Panc1 (cell line): ENCODE results near the gene GCHFR. TPM values are rescaled to one million over a fixed set of nuclear protein-coding genes. Genes with fewer than 3 reads are reported as not detected.

Source experiments
- ATAC-seq: fragments of 200-7000 bp; cut with Tn5 transposase; 2 replicates; pipeline ENCODE4 v1.9.1; 2020; ENCODE audit warnings: mild to moderate bottlenecking, moderate library complexity
- BruUV-seq: library from RNA; stranded (reverse); fragments of 400-500 nt; replicated peaks from 2 replicates; lab custom pipeline; 2021; lab: Mats Ljungman, UMichigan
- CTCF ChIA-PET: fragments of 300-600 bp; sonication (Branson Sonifier 250); formaldehyde crosslinking; loops from one replicate; lab custom pipeline; 2022; ENCODE audit warnings: antibody characterized with exemption; lab: Charles Lee
- POLR2A ChIA-PET: fragments of 300-600 bp; sonication (Branson Sonifier 250); formaldehyde crosslinking; loops from one replicate; lab custom pipeline; 2022; ENCODE audit warnings: antibody characterized with exemption; lab: Charles Lee
- DNase-seq: peaks from one replicate; pipeline ENCODE4 v3.0.0-alpha.2; 2010; ENCODE audit warnings: low read depth, low spot score
- H3K27ac ChIP-seq: 2 replicates; pipeline ENCODE4 v1.5.1; 2011; ENCODE audit warnings: mild to moderate bottlenecking, low read length, inconsistent platforms
- H3K27me3 ChIP-seq: fragments of 200-500 bp; sonication (Bioruptor generic); 2 replicates; pipeline ENCODE4 v1.6.0; 2014; ENCODE audit warnings: low read length, inconsistent platforms; ENCODE audit not compliant: control insufficient read depth, insufficient read depth
- H3K36me3 ChIP-seq: fragments of 200-500 bp; sonication (Bioruptor generic); 2 replicates; pipeline ENCODE4 v1.5.1; 2014; ENCODE audit warnings: inconsistent platforms, mild to moderate bottlenecking, low read length, moderate library complexity; ENCODE audit not compliant: control insufficient read depth, insufficient read depth
- H3K4me1 ChIP-seq: 2 replicates; pipeline ENCODE4 v1.5.1; 2011; ENCODE audit warnings: inconsistent platforms, mild to moderate bottlenecking, low read length, moderate library complexity; ENCODE audit not compliant: control insufficient read depth, insufficient read depth
- H3K4me3 ChIP-seq, 2 experiments: 2 replicates each; pipeline ENCODE4 v1.5.1; 2011 to 2012; ENCODE audit warnings: low read depth in 2 of 2, low read length in 2 of 2, mild to moderate bottlenecking in 2 of 2, inconsistent platforms in 1 of 2, moderate library complexity in 1 of 2
- H3K9me3 ChIP-seq: fragments of 200-500 bp; sonication (Bioruptor generic); 2 replicates; pipeline ENCODE4 v1.5.1; 2014; ENCODE audit warnings: low read depth, mild to moderate bottlenecking, inconsistent platforms, low read length, moderate library complexity; ENCODE audit not compliant: control insufficient read depth, insufficient read depth
- CTCF ChIP-seq: fragments of 450-650 bp; IDR thresholded peaks from 2 replicates; pipeline ENCODE4 v1.5.1; 2017; ENCODE audit warnings: mild to moderate bottlenecking
- POLR2AphosphoS5 ChIP-seq: IDR thresholded peaks from 2 replicates; pipeline ENCODE4 v1.6.1; 2012; ENCODE audit warnings: mild to moderate bottlenecking, low read depth, low read length, moderate library complexity
- REST ChIP-seq, 2 experiments: IDR thresholded peaks; 2 replicates each; pipeline ENCODE4 v1.6.1; 2011 to 2012; ENCODE audit warnings: low read depth in 2 of 2, control low read depth in 1 of 2, low read length in 1 of 2, mild to moderate bottlenecking in 1 of 2, moderate library complexity in 1 of 2; ENCODE audit not compliant: insufficient read depth in 1 of 2
- SIN3A ChIP-seq: IDR thresholded peaks from 2 replicates; pipeline ENCODE4 v1.6.1; 2012; ENCODE audit warnings: low read depth, mild to moderate bottlenecking, low read length, moderate library complexity, borderline replicate concordance; ENCODE audit not compliant: insufficient read depth
- TCF7L2 ChIP-seq: IDR thresholded peaks from 2 replicates; pipeline ENCODE4 v1.6.1; 2011; ENCODE audit warnings: mild to moderate bottlenecking, low read depth, low read length, inconsistent platforms
- in situ Hi-C: cut with HindIII; loops from 2 replicates; pipeline ENCODE4 v1.10.0; 2016; ENCODE audit warnings: low sequenced_read_pairs, low pct_unique_long_range_greater_than_20kb
- intact Hi-C: fragments of 100-400 bp; cut with micrococcal nuclease; formaldehyde crosslinking; loops from one replicate; pipeline ENCODE4 v1.10.0; 2022; ENCODE audit not compliant: unreplicated experiment
- total RNA-seq: library from RNA; stranded (reverse); gene quantifications from one replicate; pipeline ENCODE4 v1.2.1, GENCODE V29; 2021; ENCODE audit not compliant: unreplicated experiment

GCHFR gene
- total RNA-seq, 1 experiment from 2014 or later = 37.2 TPM

- CTCF ChIA-PET = interaction anchor here (0.6 kb wide), 1 partner anchor 116 kb away, joined by 3 read pairs; no protein-coding TSS in a partner anchor
- H3K27ac ChIP-seq = no peak overlapping the region
- H3K36me3 ChIP-seq = no peaks in the 10 kb centered on the region; the same call in 1 of the 2 replicates
- TF ChIP-seq POLR2AphosphoS5 = no peak
- POLR2A ChIA-PET = no interaction called here
- H3K4me1 ChIP-seq = no peaks in the 10 kb centered on the region
- no peaks in the 10 kb centered on the region for H3K27me3 ChIP-seq
- no peaks in the 10 kb centered on the region for H3K9me3 ChIP-seq
- in situ Hi-C loops = loop anchor here (25.0 kb wide), 1 partner anchor 139 kb away; no protein-coding TSS in a partner anchor
- H3K4me3 ChIP-seq = no peak overlapping the region
- DNase-seq (no peak), ATAC-seq (no peak)
- BruUV-seq = no TSS peak
- intact Hi-C loops = no loop called here
These were observed 12.1 kb downstream of the GCHFR start for GRCh38 chr15:40775740-40776536.

DNA sequence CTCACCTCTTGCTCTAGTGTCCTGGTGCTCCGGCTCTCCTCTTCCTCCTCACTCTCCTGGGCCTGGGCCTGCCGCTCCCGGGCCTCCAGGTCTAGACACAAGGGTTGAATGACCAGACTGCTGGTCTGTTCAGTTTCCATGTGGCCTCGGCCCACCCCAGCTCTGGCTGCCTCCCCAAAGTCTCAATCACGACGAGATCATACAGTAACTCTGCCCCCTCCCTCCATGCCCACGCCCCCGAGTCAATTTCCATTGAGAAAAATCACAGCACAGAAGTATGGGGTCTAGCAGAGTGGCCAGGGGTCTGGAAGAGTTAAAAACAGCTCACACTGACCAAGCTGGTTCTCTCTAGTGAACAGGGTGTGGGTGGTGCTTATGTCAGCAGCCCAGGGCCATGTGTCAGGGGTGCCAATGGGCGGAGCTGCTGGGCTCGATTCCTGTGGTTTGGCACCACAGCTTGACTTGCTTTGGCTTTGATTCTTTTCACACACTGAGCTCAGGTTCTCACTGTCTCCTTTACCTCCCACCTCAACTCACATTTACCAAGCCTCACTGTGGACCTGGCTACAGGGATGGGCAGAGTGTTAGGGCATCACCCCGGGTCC, 12.8 kb downstream of the GCHFR start:
- TF ChIP-seq CTCF (no peak), SIN3A (no peak), POLR2AphosphoS5 (no peak), TCF7L2 (no peak), REST (IDR thresholded peaks at IDR 0.05; ENCODE audit: insufficient read depth in 1 of 2, low read depth in 2 of 2, low read length in 1 of 2) (no peak)
- POLR2A ChIA-PET = no interaction called here
- BruUV-seq = no TSS peak
- DNase-seq (no peak), ATAC-seq (no peak)
- H3K4me3 ChIP-seq = no peak overlapping the region
- no peaks in the 10 kb centered on the region for H3K4me1 ChIP-seq
- H3K9me3 ChIP-seq = no peaks in the 10 kb centered on the region
- intact Hi-C loops = no loop called here
- in situ Hi-C loops = loop anchor here (25.0 kb wide), 1 partner anchor 139 kb away; no protein-coding TSS in a partner anchor
- CTCF ChIA-PET = interaction anchor here (0.6 kb wide), 1 partner anchor 115 kb away, joined by 3 read pairs; no protein-coding TSS in a partner anchor
- H3K36me3 ChIP-seq = no peaks in the 10 kb centered on the region; the same call in 1 of the 2 replicates
- no peaks in the 10 kb centered on the region for H3K27me3 ChIP-seq
- no peak overlapping the region for H3K27ac ChIP-seq
